Glomerular endothelial cell (primary cell): ENCODE data around the gene HTRA3. TPM values are rescaled to one million over a fixed set of nuclear protein-coding genes. Genes with fewer than 3 reads are reported as not detected.

Experiments used
- DNase-seq: peaks from one replicate; pipeline ENCODE4 v3.0.0-alpha.2; 2011; ENCODE audit warnings: low read depth, low spot score; ENCODE audit errors: extremely low read depth
- total RNA-seq: library from RNA; depleted of rRNA; stranded (reverse); fragments of >200 nt; gene quantifications from 2 replicates; pipeline ENCODE4 v1.2.3, GENCODE V29; 2015

HTRA3 gene
- total RNA-seq, 1 donor from 2014 or later = 74.5 TPM

- no peak for DNase-seq
Observed at GRCh38 chr4:8321771-8322170, 52.2 kb downstream of the HTRA3 start.

GRCh38 chr4:8322794-8323704, 53.5 kb downstream of the HTRA3 start:
- DNase-seq = no peak

GRCh38 chr4:8323947-8324555, 54.5 kb downstream of the HTRA3 start:
- no peak for DNase-seq

- no peak for DNase-seq
Observed at GRCh38 chr4:8324640-8325239, 55.2 kb downstream of the HTRA3 start.

- no peak for DNase-seq
Observed at GRCh38 chr4:8325291-8325973, 55.9 kb downstream of the HTRA3 start.

- no peak for DNase-seq
Observed at GRCh38 chr4:8326206-8326605, 56.7 kb downstream of the HTRA3 start.

GRCh38 chr4:8328456-8328855, 58.9 kb downstream of the HTRA3 start:
- DNase-seq = no peak

- DNase-seq = no peak
Observed at GRCh38 chr4:8328866-8329559, 59.5 kb downstream of the HTRA3 start.

GRCh38 chr4:8329560-8329858, 60.0 kb downstream of the HTRA3 start:
- no peak for DNase-seq

GRCh38 chr4:8329859-8330761, 60.6 kb downstream of the HTRA3 start:
- no peak for DNase-seq

- DNase-seq = no peak
Observed at GRCh38 chr4:8330821-8331574, 61.4 kb downstream of the HTRA3 start.

GRCh38 chr4:8331575-8331955, 62.0 kb downstream of the HTRA3 start:
- DNase-seq = no peak

- DNase-seq = no peak
Observed at GRCh38 chr4:8332038-8332857, 62.7 kb downstream of the HTRA3 start.

- DNase-seq = no peak
Observed at GRCh38 chr4:8332891-8333331, 63.4 kb downstream of the HTRA3 start.

GRCh38 chr4:8333726-8334460, 64.3 kb downstream of the HTRA3 start:
- no peak for DNase-seq

GRCh38 chr4:8334786-8335460, 65.4 kb downstream of the HTRA3 start:
- DNase-seq = no peak

- no peak for DNase-seq
Observed at GRCh38 chr4:8335848-8336247, 66.3 kb downstream of the HTRA3 start.
